Smooth muscle cell (in vitro differentiated cells): ENCODE data around the gene PRND. TPM values are rescaled to one million over a fixed set of nuclear protein-coding genes. Genes with fewer than 3 reads are reported as not detected.

Experiments
- DNase-seq: peaks from one replicate; lab custom pipeline; 2025; ENCODE audit not compliant: unreplicated experiment; lab: John Stamatoyannopoulos, UW
- H2AFZ ChIP-seq: fragments of 200-600 bp; sonication (generic); 2 replicates; pipeline ENCODE4 v1.6.0; 2016; ENCODE audit warnings: antibody characterized with exemption, low read depth, mild to moderate bottlenecking
- H3F3A ChIP-seq: fragments of 200-600 bp; sonication (generic); 2 replicates; pipeline ENCODE4 v1.6.0; 2017; ENCODE audit warnings: antibody characterized with exemption, low read depth
- H3K27ac ChIP-seq: fragments of 200-600 bp; sonication (generic); 2 replicates; pipeline ENCODE4 v1.5.1; 2016; ENCODE audit warnings: low read depth, mild to moderate bottlenecking
- H3K27me3 ChIP-seq: fragments of 200-600 bp; sonication (generic); 2 replicates; pipeline ENCODE4 v1.6.1; 2016; ENCODE audit warnings: low read depth, mild to moderate bottlenecking
- H3K36me3 ChIP-seq: fragments of 200-600 bp; sonication (generic); 2 replicates; pipeline ENCODE4 v1.5.1; 2016; ENCODE audit warnings: low read depth
- H3K4me1 ChIP-seq: fragments of 200-600 bp; sonication (generic); 2 replicates; pipeline ENCODE4 v1.5.1; 2016; ENCODE audit warnings: low read depth
- H3K4me2 ChIP-seq: fragments of 200-600 bp; sonication (generic); 2 replicates; pipeline ENCODE4 v1.6.0; 2016; ENCODE audit warnings: mild to moderate bottlenecking
- H3K4me3 ChIP-seq: fragments of 200-600 bp; sonication (generic); 2 replicates; pipeline ENCODE4 v1.5.1; 2016; ENCODE audit warnings: mild to moderate bottlenecking
- H3K79me2 ChIP-seq: fragments of 200-600 bp; sonication (generic); 2 replicates; pipeline ENCODE4 v1.6.0; 2016; ENCODE audit warnings: low read depth, mild to moderate bottlenecking
- H3K9ac ChIP-seq: fragments of 200-600 bp; sonication (generic); 2 replicates; pipeline ENCODE4 v1.6.0; 2016; ENCODE audit warnings: low read depth
- H3K9me3 ChIP-seq: fragments of 200-600 bp; sonication (generic); replicated peaks from 2 replicates; pipeline ENCODE4 v1.5.1; 2016; ENCODE audit warnings: low read depth
- H4K20me1 ChIP-seq: fragments of 200-600 bp; sonication (generic); 2 replicates; pipeline ENCODE4 v1.6.0; 2016; ENCODE audit warnings: low read depth
- WGBS: methylation state at CpG from one replicate; pipeline ENCODE4 v1.1.7; 2016; ENCODE audit warnings: low lambda C conversion rate; 5-methylcytosine and 5-hydroxymethylcytosine counted together
- polyA plus RNA-seq: library from polyadenylated mRNA; unstranded; fragments of >200 nt; fragmentation: Nextera tagmentation; extraction: Ambion mirVana; gene quantifications from 2 replicates; pipeline ENCODE4 v1.2.1, GENCODE V29; 2016
- total RNA-seq: library from RNA; depleted of rRNA; stranded (reverse); fragments of >200 nt; gene quantifications from 2 replicates; pipeline ENCODE4 v1.2.3, GENCODE V29; 2014
- TF ChIP-seq, protein P1 (sequence below): fragments of 200-600 bp; sonication (generic); IDR thresholded peaks from 2 replicates; pipeline ENCODE4 v1.5.1; 2017; ENCODE audit warnings: borderline replicate concordance, mild to moderate bottlenecking, antibody characterized with exemption; ENCODE audit not compliant: insufficient read depth, poor library complexity, severe bottlenecking

Gene PRND
- total and polyA plus RNA-seq, 2 experiments from 2014 or later: not detected

DNA sequence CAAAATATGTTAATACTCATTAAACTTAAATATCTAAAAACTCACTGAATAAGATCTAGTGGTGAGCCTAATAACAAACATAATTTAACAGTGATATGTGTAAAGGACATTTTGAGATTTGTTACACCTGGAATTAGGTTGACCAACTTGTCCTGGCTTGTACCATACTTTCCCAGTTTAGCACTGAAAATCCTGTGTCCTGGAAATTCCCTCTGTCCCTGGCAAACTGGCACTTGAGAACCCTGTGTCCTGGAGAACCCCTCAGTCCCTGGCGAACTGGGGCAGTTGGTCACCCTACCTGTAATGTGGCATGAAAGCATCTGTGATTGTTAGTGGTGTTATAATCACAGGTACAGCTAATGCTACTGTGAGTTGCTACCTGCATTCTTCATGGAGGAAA is 6.9 kb upstream of the PRND start:
- H3K27me3 ChIP-seq: no peaks in the 10 kb centered on the region
- no peak overlapping the region for H2AFZ ChIP-seq
- H3K4me2 ChIP-seq: no peak overlapping the region
- DNase-seq: no peak
- H3K4me1 ChIP-seq: peaks cover 5% of the 10 kb centered on the region
- H3F3A ChIP-seq: no peaks in the 10 kb centered on the region
- WGBS: 83% methylated on average over 1 of the region's 1 CpG
- no peaks in the 10 kb centered on the region for H4K20me1 ChIP-seq
- H3K9me3 ChIP-seq: no peaks in the 10 kb centered on the region
- H3K79me2 ChIP-seq: no peaks in the 10 kb centered on the region
- no peak overlapping the region for H3K4me3 ChIP-seq
- H3K9ac ChIP-seq: no peak overlapping the region
- no peaks in the 10 kb centered on the region for H3K36me3 ChIP-seq
- TF ChIP-seq, protein P1, sequence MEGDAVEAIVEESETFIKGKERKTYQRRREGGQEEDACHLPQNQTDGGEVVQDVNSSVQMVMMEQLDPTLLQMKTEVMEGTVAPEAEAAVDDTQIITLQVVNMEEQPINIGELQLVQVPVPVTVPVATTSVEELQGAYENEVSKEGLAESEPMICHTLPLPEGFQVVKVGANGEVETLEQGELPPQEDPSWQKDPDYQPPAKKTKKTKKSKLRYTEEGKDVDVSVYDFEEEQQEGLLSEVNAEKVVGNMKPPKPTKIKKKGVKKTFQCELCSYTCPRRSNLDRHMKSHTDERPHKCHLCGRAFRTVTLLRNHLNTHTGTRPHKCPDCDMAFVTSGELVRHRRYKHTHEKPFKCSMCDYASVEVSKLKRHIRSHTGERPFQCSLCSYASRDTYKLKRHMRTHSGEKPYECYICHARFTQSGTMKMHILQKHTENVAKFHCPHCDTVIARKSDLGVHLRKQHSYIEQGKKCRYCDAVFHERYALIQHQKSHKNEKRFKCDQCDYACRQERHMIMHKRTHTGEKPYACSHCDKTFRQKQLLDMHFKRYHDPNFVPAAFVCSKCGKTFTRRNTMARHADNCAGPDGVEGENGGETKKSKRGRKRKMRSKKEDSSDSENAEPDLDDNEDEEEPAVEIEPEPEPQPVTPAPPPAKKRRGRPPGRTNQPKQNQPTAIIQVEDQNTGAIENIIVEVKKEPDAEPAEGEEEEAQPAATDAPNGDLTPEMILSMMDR: no peak
- H3K27ac ChIP-seq: no peak overlapping the region

DNA sequence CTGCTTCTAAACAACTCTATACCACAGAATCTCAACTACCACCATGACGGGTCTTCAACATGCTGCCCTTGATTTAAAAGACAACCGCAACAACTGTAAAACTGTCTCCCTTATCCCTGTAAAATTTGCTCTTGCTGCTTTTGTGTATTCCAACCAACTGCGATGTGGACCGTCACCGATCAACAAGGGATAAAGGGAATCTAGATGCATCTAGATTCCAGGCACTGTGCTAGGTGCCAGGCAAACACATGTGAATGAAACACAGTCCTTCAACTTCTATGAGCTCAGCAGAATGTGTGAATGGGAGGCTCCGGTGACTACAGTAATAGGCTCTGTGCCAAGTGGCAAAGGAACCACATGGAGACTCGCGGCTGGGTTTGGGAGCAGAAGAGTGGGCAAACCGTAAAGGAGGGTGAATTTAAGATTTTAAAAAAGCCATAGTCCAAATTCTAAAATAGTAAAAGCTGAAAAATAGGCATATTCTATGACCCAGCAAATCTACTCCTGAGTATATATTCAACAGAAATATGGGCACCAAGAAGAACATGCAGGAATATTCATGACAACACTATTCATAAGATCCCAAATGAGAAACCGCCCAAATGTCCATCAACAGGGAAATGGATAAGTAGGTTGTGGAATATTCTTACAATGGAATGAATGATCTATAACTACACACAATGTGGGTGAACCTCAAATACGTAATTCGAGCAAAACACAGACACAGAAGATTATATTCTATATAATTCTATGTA is 3.7 kb upstream of the PRND start:
- DNase-seq: no peak
- H3K36me3 ChIP-seq: no peaks in the 10 kb centered on the region
- H3F3A ChIP-seq: no peaks in the 10 kb centered on the region
- no peak overlapping the region for H3K9ac ChIP-seq
- TF ChIP-seq, protein P1: no peak
- no peak overlapping the region for H3K4me2 ChIP-seq
- H3K4me3 ChIP-seq: no peak overlapping the region
- WGBS: 83% methylated on average over 12 of the region's 12 CpGs
- H4K20me1 ChIP-seq: no peaks in the 10 kb centered on the region
- H3K27me3 ChIP-seq: peaks cover 17% of the 10 kb centered on the region
- H3K79me2 ChIP-seq: no peaks in the 10 kb centered on the region
- no peak overlapping the region for H3K27ac ChIP-seq
- no peaks in the 10 kb centered on the region for H3K9me3 ChIP-seq
- no peak overlapping the region for H2AFZ ChIP-seq
- H3K4me1 ChIP-seq: peaks cover 16% of the 10 kb centered on the region

DNA sequence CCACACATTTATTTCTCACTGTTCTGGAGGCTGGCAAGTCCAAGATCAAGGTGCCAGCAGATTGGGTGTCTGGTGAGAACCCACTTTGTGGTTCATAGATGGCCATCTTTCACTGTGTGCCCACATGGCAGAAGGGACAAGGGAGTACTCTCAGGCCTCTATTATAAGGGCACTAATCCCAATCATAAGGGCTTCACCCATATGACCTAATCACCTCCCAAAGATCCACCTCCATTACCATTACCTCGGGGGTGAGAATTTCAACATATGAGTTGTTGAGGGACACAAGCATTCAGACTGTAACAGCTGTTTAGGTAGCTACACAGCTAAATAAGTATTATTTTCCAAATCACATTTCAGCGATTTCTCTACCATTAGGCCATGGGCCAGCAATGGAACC is 2.5 kb upstream of the PRND start:
- TF ChIP-seq, protein P1: no peak
- Histone ChIP-seq H3K4me2 (no peak overlapping the region), H2AFZ (no peak overlapping the region), H4K20me1 (no peaks in the 10 kb centered on the region), H3K4me3 (no peak overlapping the region), H3K36me3 (no peaks in the 10 kb centered on the region), H3F3A (no peaks in the 10 kb centered on the region), H3K27me3 (peaks cover 25% of the 10 kb centered on the region), H3K9me3 (no peaks in the 10 kb centered on the region), H3K27ac (no peak overlapping the region), H3K9ac (no peak overlapping the region), H3K4me1 (peaks cover 16% of the 10 kb centered on the region), H3K79me2 (no peaks in the 10 kb centered on the region)
- 96% methylated on average over 2 of the region's 2 CpGs for WGBS
- DNase-seq: no peak
